Kidney (tissue), 14 donors: ENCODE results near the gene KCNC1. TPM values are rescaled to one million over a fixed set of nuclear protein-coding genes. Genes with fewer than 3 reads are reported as not detected.

Experiments used
- DNase-seq, 5 donors: peaks; one replicate each; pipeline ENCODE4 v3.0.0-alpha.2; 2013 to 2020
- FAIRE-seq: peaks from 2 replicates; lab custom pipeline; 2012; peaks lifted over from hg19 to GRCh38; lab: Jason Lieb, UNC
- H3K27ac ChIP-seq, 2 donors: one replicate each; pipeline ENCODE4 v1.7.0; 2013; ENCODE audit warnings: low read depth in 2 of 2, low read length in 2 of 2, inconsistent platforms in 1 of 2
- H3K27me3 ChIP-seq: one replicate; pipeline ENCODE4 v1.7.1; 2013; ENCODE audit warnings: low read length, inconsistent platforms; ENCODE audit not compliant: control insufficient read depth, insufficient read depth
- H3K36me3 ChIP-seq, 3 donors: one replicate each; pipeline versions ENCODE4 v1.7.0 to v1.7.1; 2013; ENCODE audit warnings: low read length in 3 of 3, control low read depth in 1 of 3, inconsistent platforms in 1 of 3; ENCODE audit not compliant: insufficient read depth in 3 of 3, control insufficient read depth in 2 of 3
- H3K4me1 ChIP-seq, 3 donors: one replicate each; pipeline versions ENCODE4 v1.7.0 to v1.7.1; 2013; ENCODE audit warnings: low read length in 3 of 3, inconsistent platforms in 1 of 3, low read depth in 1 of 3; ENCODE audit not compliant: control insufficient read depth in 2 of 3, insufficient read depth in 2 of 3
- H3K4me3 ChIP-seq, 3 donors: one replicate each; pipeline versions ENCODE4 v1.7.0 to v1.8.1; 2013; ENCODE audit warnings: low read length in 3 of 3, control low read depth in 1 of 3, inconsistent platforms in 1 of 3
- H3K9ac ChIP-seq, 3 donors: one replicate each; pipeline versions ENCODE4 v1.7.0 to v1.7.1; 2013; ENCODE audit warnings: low read length in 3 of 3, control low read depth in 1 of 3, inconsistent platforms in 1 of 3
- H3K9me3 ChIP-seq, 3 donors: one replicate each; pipeline versions ENCODE4 v1.7.0 to v1.7.1; 2013; ENCODE audit warnings: low read length in 3 of 3, control low read depth in 1 of 3, inconsistent platforms in 1 of 3; ENCODE audit not compliant: control insufficient read depth in 2 of 3, insufficient read depth in 1 of 3
- CTCF ChIP-seq: IDR thresholded peaks from 3 replicates; pipeline ENCODE4 v1.5.1; 2012; ENCODE audit warnings: mild to moderate bottlenecking, moderate library complexity, borderline replicate concordance; ENCODE audit not compliant: insufficient read depth; ENCODE audit errors: extremely low read depth
- intact Hi-C: fragments of 100-400 bp; cut with DNase I; formaldehyde crosslinking; loops from one replicate; pipeline ENCODE4 v1.11.1; 2022
- polyA plus RNA-seq: library from polyadenylated mRNA; stranded (reverse); fragments of 350-450 nt; fragmentation: Illumina TruSeq; extraction: RNeasy Lipid Tissue Mini Kit (QIAGEN cat#74804); gene quantifications from one replicate; pipeline ENCODE4 v1.2.3, GENCODE V29; 2014; ENCODE audit warnings: low read depth, low replicate concordance; ENCODE audit not compliant: insufficient read depth
- total RNA-seq: library from RNA; stranded (reverse); fragmentation: NEBNext Ultra II Directional; extraction: Animal tissue kit (Norgen Biotek cat#: 25700); gene quantifications from one replicate; pipeline ENCODE4 v1.2.1, GENCODE V29; 2021
- donor health status: control.
- donor health status: control.
- donor health status: control.
- donor health status: control.
- donor health status: control.
- donor health status: DM: yes; HTN: yes; CAD: no.
- donor health status: Normal renal cell carcinoma (clear cell type).

The KCNC1 gene
- total and polyA plus RNA-seq, 2 donors from 2014 or later: 0.03 TPM; not detected in 1

- Histone ChIP-seq H3K9ac (no peak overlapping the region), H3K4me1 (no peaks in the 10 kb centered on the region), H3K27me3 (no peaks in the 10 kb centered on the region), H3K4me3 (no peak overlapping the region), H3K27ac (no peak overlapping the region), H3K9me3 (no peaks in the 10 kb centered on the region), H3K36me3 (no peaks in the 10 kb centered on the region)
- TF ChIP-seq CTCF: no peak
- DNase-seq: no peak
- FAIRE-seq: no peak
- intact Hi-C loops: no loop called here
Measured at GRCh38 chr11:17750801-17751165, 16.2 kb downstream of the KCNC1 start.

GRCh38 chr11:17751558-17751957 lies 17.0 kb downstream of the KCNC1 start:
- FAIRE-seq (no peak), DNase-seq (peak in 1 of 5 donors; percentile 22)
- TF ChIP-seq CTCF: no peak
- no peak overlapping the region for H3K27ac ChIP-seq
- intact Hi-C loops: no loop called here
- H3K36me3 ChIP-seq: no peaks in the 10 kb centered on the region
- H3K9me3 ChIP-seq: no peaks in the 10 kb centered on the region
- no peaks in the 10 kb centered on the region for H3K4me1 ChIP-seq
- no peaks in the 10 kb centered on the region for H3K27me3 ChIP-seq
- no peak overlapping the region for H3K9ac ChIP-seq
- no peak overlapping the region for H3K4me3 ChIP-seq

GRCh38 chr11:17752144-17752543 lies 17.6 kb downstream of the KCNC1 start:
- H3K27me3 ChIP-seq: no peaks in the 10 kb centered on the region
- no peak overlapping the region for H3K9ac ChIP-seq
- H3K9me3 ChIP-seq: no peaks in the 10 kb centered on the region
- FAIRE-seq (no peak), DNase-seq (peak in 1 of 5 donors; percentile 31)
- H3K4me3 ChIP-seq: no peak overlapping the region
- no peaks in the 10 kb centered on the region for H3K4me1 ChIP-seq
- no peak overlapping the region for H3K27ac ChIP-seq
- intact Hi-C loops: no loop called here
- TF ChIP-seq CTCF: no peak
- H3K36me3 ChIP-seq: no peaks in the 10 kb centered on the region

GRCh38 chr11:17753153-17753552 lies 18.6 kb downstream of the KCNC1 start:
- intact Hi-C loops: no loop called here
- H3K9ac ChIP-seq: no peak overlapping the region
- no peaks in the 10 kb centered on the region for H3K27me3 ChIP-seq
- DNase-seq (peak in 1 of 5 donors; percentile 43), FAIRE-seq (no peak)
- no peak overlapping the region for H3K27ac ChIP-seq
- no peak for TF ChIP-seq CTCF
- H3K4me3 ChIP-seq: no peak overlapping the region
- no peaks in the 10 kb centered on the region for H3K9me3 ChIP-seq
- no peaks in the 10 kb centered on the region for H3K36me3 ChIP-seq
- no peaks in the 10 kb centered on the region for H3K4me1 ChIP-seq
